ENCODE results near the gene C5orf22. TPM values are rescaled to one million over a fixed set of nuclear protein-coding genes. Genes with fewer than 3 reads are reported as not detected.

The C5orf22 gene
- total and polyA plus RNA-seq, 10 donors: 5.3 to 25.8 (median 19.0) TPM

GRCh38 chr5:31551878-31552277 is 19.8 kb downstream of the C5orf22 start:
- no peaks in the 10 kb centered on the region for H3K9me3 ChIP-seq
- TF ChIP-seq, protein P1, sequence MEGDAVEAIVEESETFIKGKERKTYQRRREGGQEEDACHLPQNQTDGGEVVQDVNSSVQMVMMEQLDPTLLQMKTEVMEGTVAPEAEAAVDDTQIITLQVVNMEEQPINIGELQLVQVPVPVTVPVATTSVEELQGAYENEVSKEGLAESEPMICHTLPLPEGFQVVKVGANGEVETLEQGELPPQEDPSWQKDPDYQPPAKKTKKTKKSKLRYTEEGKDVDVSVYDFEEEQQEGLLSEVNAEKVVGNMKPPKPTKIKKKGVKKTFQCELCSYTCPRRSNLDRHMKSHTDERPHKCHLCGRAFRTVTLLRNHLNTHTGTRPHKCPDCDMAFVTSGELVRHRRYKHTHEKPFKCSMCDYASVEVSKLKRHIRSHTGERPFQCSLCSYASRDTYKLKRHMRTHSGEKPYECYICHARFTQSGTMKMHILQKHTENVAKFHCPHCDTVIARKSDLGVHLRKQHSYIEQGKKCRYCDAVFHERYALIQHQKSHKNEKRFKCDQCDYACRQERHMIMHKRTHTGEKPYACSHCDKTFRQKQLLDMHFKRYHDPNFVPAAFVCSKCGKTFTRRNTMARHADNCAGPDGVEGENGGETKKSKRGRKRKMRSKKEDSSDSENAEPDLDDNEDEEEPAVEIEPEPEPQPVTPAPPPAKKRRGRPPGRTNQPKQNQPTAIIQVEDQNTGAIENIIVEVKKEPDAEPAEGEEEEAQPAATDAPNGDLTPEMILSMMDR (IDR thresholded peaks at IDR 0.05 in 8 of 11, conservative IDR thresholded peaks at IDR 0.05 in 3 of 11): no peak
- no peak for TF ChIP-seq POLR2AphosphoS5 (IDR thresholded peaks at IDR 0.05)
- no peak for TF ChIP-seq POLR2A (IDR thresholded peaks at IDR 0.05)
- H3K36me3 ChIP-seq: peaks cover 0 to 100% (median 76%) of the 10 kb centered on the region in 6 donors
- no peaks in the 10 kb centered on the region for H3K27me3 ChIP-seq (replicated peaks in 1 of 7)
- WGBS, 5 donors: 95 to 100% (median 96%) methylated on average over 3 of the region's 3 CpGs
- DNase-seq: no peak
- intact Hi-C loops (cut with DNase I; ENCODE audit: low total_unique reads): no loop called here
- H3K4me1 ChIP-seq: no peaks in the 10 kb centered on the region
- H3K27ac ChIP-seq: no peak overlapping the region
- H3K4me3 ChIP-seq: no peak overlapping the region

DNA sequence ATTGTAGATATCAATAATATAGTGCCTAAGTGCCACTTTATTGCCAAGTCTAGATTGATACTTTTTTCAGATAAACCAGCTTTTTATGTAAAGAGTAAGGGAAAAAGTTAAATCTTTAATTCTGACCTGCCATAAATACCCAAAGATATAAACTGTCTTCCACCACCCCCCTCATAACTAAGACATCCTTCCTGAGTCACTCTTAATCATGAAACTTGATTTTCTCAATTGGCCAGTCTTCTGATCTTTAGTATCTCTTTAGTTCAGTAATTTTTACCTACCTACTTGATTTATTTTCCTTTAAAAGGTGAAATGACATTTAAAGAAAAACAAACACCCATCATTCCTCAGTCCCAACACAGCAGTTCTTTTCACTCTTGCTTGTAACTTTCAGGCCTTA is 21.8 kb downstream of the C5orf22 start:
- Histone ChIP-seq H3K27ac (no peak overlapping the region), H3K4me1 (no peaks in the 10 kb centered on the region), H3K9me3 (no peaks in the 10 kb centered on the region), H3K4me3 (no peak overlapping the region), H3K36me3 (peaks cover 0 to 90% (median 61%) of the 10 kb centered on the region in 6 donors), H3K27me3 (replicated peaks in 1 of 7) (no peaks in the 10 kb centered on the region)
- TF ChIP-seq POLR2AphosphoS5 (IDR thresholded peaks at IDR 0.05) (no peak), POLR2A (IDR thresholded peaks at IDR 0.05) (no peak)
- TF ChIP-seq, protein P1 (IDR thresholded peaks at IDR 0.05 in 8 of 11, conservative IDR thresholded peaks at IDR 0.05 in 3 of 11): no peak
- no peak for DNase-seq
- intact Hi-C loops (cut with DNase I; ENCODE audit: low total_unique reads): no loop called here

GRCh38 chr5:31554552-31554951 is 22.5 kb downstream of the C5orf22 start:
- Histone ChIP-seq H3K4me1 (no peaks in the 10 kb centered on the region), H3K4me3 (no peak overlapping the region), H3K36me3 (peaks cover 0 to 83% (median 55%) of the 10 kb centered on the region in 6 donors), H3K9me3 (no peaks in the 10 kb centered on the region), H3K27ac (no peak overlapping the region), H3K27me3 (replicated peaks in 1 of 7) (no peaks in the 10 kb centered on the region)
- WGBS, 5 donors: 94 to 100% (median 98%) methylated on average over 1 of the region's 1 CpG
- DNase-seq: no peak
- intact Hi-C loops (cut with DNase I; ENCODE audit: low total_unique reads): no loop called here
- TF ChIP-seq, protein P1 (IDR thresholded peaks at IDR 0.05 in 8 of 11, conservative IDR thresholded peaks at IDR 0.05 in 3 of 11): no peak
- TF ChIP-seq POLR2A (IDR thresholded peaks at IDR 0.05) (no peak), POLR2AphosphoS5 (IDR thresholded peaks at IDR 0.05) (no peak)

GRCh38 chr5:31556461-31556860 is 24.4 kb downstream of the C5orf22 start:
- H3K27ac ChIP-seq: no peak overlapping the region
- no peak for DNase-seq
- 92 to 100% (median 96%) methylated on average over 3 of the region's 3 CpGs for WGBS, 5 donors
- H3K4me3 ChIP-seq: no peak overlapping the region
- intact Hi-C loops (cut with DNase I; ENCODE audit: low total_unique reads): no loop called here
- TF ChIP-seq, protein P1 (IDR thresholded peaks at IDR 0.05 in 8 of 11, conservative IDR thresholded peaks at IDR 0.05 in 3 of 11): no peak
- TF ChIP-seq POLR2AphosphoS5 (IDR thresholded peaks at IDR 0.05) (no peak), POLR2A (IDR thresholded peaks at IDR 0.05) (no peak)
- no peaks in the 10 kb centered on the region for H3K9me3 ChIP-seq
- no peaks in the 10 kb centered on the region for H3K27me3 ChIP-seq (replicated peaks in 1 of 7)
- H3K36me3 ChIP-seq: peaks cover 0 to 64% (median 48%) of the 10 kb centered on the region in 6 donors
- H3K4me1 ChIP-seq: no peaks in the 10 kb centered on the region
